Pancreas (tissue), 10 donors: ENCODE measurements around the gene PLN. TPM values are rescaled to one million over a fixed set of nuclear protein-coding genes. Genes with fewer than 3 reads are reported as not detected.

Experiments
- ATAC-seq, 4 donors: fragments of 200-7000 bp; cut with Tn5 transposase; one replicate each; pipeline versions ENCODE4 v1.8.0 to v1.9.1; 2020; ENCODE audit warnings: mild to moderate bottlenecking in 4 of 4, moderate library complexity in 4 of 4
- DNase-seq, 6 donors: peaks; one replicate each; pipeline ENCODE4 v3.0.0-alpha.2; 2020
- FAIRE-seq: peaks from 2 replicates; lab custom pipeline; 2012; peaks lifted over from hg19 to GRCh38; lab: Jason Lieb, UNC
- H3K27ac ChIP-seq, 4 donors: fragments of 200-600 bp; sonication (generic); 1 replicate in 3 of 4; 2 replicates in 1 of 4; pipeline versions ENCODE4 v1.5.0 to v1.8.0; 2020
- H3K27me3 ChIP-seq, 4 donors: fragments of 200-600 bp; one replicate each; pipeline ENCODE4 v1.8.0; 2021
- H3K36me3 ChIP-seq, 3 donors: fragments of 200-600 bp; sonication (generic) in 1 of 3; one replicate each; pipeline versions ENCODE4 v1.5.0 to v1.8.0; 2020 to 2021
- H3K4me1 ChIP-seq, 3 donors: fragments of 200-600 bp; one replicate each; pipeline ENCODE4 v1.8.0; 2021
- H3K4me3 ChIP-seq, 4 donors: fragments of 200-600 bp; sonication (generic) in 2 of 4; one replicate each; pipeline versions ENCODE4 v1.5.0 to v1.8.0; 2020 to 2021
- H3K9me3 ChIP-seq, 4 donors: fragments of 200-600 bp; one replicate each; pipeline ENCODE4 v1.8.0; 2021
- WGBS, 2 donors: extraction: QIAGEN DNeasy Blood & Tissue Kit; methylation state at CpG; one replicate each; pipeline ENCODE4 v1.1.7; 2013; 5-methylcytosine and 5-hydroxymethylcytosine counted together
- intact Hi-C, 3 donors: fragments of 100-400 bp; cut with DNase I; formaldehyde crosslinking; loops; one replicate each; pipeline versions ENCODE4 v1.11.1 to v1.14.2; 2022
- polyA plus RNA-seq, 2 donors: library from polyadenylated mRNA; stranded (reverse); fragments of 200-250 nt; gene quantifications; one replicate each; pipeline ENCODE4 v1.2.3, GENCODE V29; 2013
- total RNA-seq, 6 donors: library from RNA; stranded (reverse); fragmentation: NEBNext Ultra II Directional in 4 of 6; extraction: Animal tissue kit (Norgen Biotek cat#: 25700) in 4 of 6; gene quantifications; one replicate each; pipeline versions ENCODE4 v1.2.1 to v1.2.4, GENCODE V29; 2021 to 2023
- TF ChIP-seq, protein P1 (sequence below), 4 donors: fragments of 200-600 bp; sonication (generic) in 3 of 4; IDR thresholded peaks; one replicate each; pipeline versions ENCODE4 v1.5.0 to v1.8.0; 2021; ENCODE audit warnings: antibody characterized with exemption in 4 of 4
- donor health status: healthy with polysubstance abuse.
- donor health status: DM: no; HTN: no; CAD: no; lungs with moderate emphysema.
- donor health status: DM: no; HTN: no; CAD: no.
- donor health status: control.
- donor health status: control.
- donor health status: Bipolar disorder and iron deficiency.
- donor health status: DM: yes; HTN: yes; CAD: no.
- donor health status: DM: no; HTN: no; CAD: no.
- donor health status: DM: no; HTN: no; CAD: no.
- donor health status: DM: yes; HTN: yes; CAD: no.

Gene PLN
- total and polyA plus RNA-seq, 8 donors = 0.09 to 2.8 (median 0.79) TPM

DNA sequence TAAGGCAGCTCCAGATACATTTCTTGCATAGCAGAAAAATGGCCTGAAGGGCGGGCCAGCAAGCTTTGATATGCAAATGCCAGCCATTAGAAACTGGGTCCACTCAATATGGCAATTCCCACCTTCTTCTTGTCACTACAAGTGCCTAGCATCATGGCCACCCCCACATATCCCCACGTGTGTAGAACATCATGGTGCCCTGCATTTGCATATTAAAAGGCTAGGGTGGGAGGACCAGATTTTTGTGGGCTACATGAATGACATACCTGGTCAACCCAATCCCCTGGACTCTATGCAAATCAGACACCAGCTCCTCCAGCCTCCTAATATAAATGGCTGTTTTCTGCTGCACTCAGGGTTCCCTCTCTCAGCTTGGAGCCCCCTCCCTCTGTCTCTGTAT is 31.7 kb downstream of the PLN start:
- intact Hi-C loops = no loop called here
- Histone ChIP-seq H3K27me3 (no peaks in the 10 kb centered on the region), H3K36me3 (no peaks in the 10 kb centered on the region), H3K4me1 (peaks cover 0 to 7% (median 5%) of the 10 kb centered on the region in 3 donors), H3K27ac (no peak overlapping the region), H3K4me3 (no peak overlapping the region), H3K9me3 (no peaks in the 10 kb centered on the region)
- TF ChIP-seq, protein P1, sequence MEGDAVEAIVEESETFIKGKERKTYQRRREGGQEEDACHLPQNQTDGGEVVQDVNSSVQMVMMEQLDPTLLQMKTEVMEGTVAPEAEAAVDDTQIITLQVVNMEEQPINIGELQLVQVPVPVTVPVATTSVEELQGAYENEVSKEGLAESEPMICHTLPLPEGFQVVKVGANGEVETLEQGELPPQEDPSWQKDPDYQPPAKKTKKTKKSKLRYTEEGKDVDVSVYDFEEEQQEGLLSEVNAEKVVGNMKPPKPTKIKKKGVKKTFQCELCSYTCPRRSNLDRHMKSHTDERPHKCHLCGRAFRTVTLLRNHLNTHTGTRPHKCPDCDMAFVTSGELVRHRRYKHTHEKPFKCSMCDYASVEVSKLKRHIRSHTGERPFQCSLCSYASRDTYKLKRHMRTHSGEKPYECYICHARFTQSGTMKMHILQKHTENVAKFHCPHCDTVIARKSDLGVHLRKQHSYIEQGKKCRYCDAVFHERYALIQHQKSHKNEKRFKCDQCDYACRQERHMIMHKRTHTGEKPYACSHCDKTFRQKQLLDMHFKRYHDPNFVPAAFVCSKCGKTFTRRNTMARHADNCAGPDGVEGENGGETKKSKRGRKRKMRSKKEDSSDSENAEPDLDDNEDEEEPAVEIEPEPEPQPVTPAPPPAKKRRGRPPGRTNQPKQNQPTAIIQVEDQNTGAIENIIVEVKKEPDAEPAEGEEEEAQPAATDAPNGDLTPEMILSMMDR (IDR thresholded peaks at IDR 0.05) = no peak
- FAIRE-seq (no peak), DNase-seq (no peak), ATAC-seq (no peak)
- 93 to 94% methylated on average over 2 of the region's 2 CpGs for WGBS, 2 donors

DNA sequence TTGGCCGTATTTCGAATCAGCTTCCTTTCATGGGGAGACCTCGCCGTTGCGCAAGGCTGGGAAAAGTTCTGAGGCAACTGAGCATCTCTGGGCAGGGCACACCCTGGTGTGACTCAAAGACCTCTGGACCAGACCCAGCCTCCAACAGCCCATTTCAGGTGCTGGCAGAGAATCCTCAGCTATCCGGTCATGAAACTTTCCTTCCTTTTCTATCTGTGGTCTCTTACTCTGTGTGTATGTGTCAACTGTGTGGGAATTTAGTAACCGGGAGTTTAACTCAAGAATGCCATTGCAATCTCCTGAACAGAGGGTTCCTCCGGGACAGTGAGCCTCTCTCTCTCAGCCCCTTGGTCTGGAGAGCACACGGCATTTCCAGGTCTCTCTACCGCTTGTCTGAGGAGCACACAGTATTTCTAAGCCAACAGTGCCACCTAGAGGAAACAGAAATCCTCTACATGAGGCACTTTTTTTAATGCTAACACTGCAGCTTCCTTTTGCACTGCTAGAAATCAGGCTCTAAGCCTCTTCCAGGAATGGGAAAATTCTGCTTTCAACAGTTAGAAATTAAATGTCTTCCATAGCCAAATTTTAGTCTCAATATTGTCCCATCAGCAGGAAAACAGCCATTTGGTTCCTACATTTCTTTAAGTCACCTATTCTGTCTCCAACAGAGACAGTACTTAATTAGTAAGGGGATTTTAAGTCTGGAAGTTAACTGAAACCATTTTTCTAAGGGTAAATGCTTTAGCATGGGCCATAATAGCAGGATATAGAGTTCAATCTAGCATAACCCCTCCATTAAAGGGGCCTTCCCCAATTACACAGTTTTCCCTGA is 32.7 kb downstream of the PLN start:
- H3K27me3 ChIP-seq = no peaks in the 10 kb centered on the region
- WGBS, 2 donors = 55 to 63% methylated on average over 10 of the region's 10 CpGs
- ATAC-seq (peak; percentile 90 to 96 (median 93)), FAIRE-seq (peak; percentile 87), DNase-seq (peak in 3 of 6 donors; percentile 32 to 41 (median 38))
- H3K36me3 ChIP-seq = no peaks in the 10 kb centered on the region
- TF ChIP-seq, protein P1 (IDR thresholded peaks at IDR 0.05) = peak in 3 of 4 donors; percentile 52 to 71 (median 71)
- no peak overlapping the region for H3K27ac ChIP-seq
- H3K4me3 ChIP-seq = no peak overlapping the region
- intact Hi-C loops = no loop called here
- no peaks in the 10 kb centered on the region for H3K9me3 ChIP-seq
- H3K4me1 ChIP-seq = peaks cover 0 to 7% (median 5%) of the 10 kb centered on the region in 3 donors

DNA sequence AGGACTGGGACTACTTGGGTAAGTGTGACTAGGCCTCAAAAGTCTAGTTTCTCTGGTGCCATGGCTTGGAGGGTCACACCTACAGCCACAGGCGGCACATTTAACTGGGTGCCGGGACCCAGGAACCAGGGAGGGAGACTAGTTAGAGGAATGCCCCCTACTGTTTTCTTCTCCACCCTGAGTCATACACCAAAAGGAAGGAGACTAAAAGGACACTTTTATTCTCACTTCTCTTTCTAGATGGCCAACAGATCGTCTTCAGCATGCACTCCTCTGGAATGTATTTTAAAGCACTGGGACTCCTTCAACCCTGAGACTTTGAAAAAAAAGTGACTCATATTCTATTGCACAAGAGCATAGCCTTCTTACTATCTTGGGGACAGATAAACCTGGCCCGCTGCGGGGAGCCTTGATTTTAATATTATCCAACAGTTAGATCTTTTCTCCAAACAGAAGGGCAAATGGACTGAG is 33.4 kb downstream of the PLN start:
- FAIRE-seq = no peak
- intact Hi-C loops = no loop called here
- Histone ChIP-seq H3K4me3 (no peak overlapping the region), H3K9me3 (no peaks in the 10 kb centered on the region), H3K36me3 (no peaks in the 10 kb centered on the region), H3K4me1 (peaks cover 0 to 7% (median 7%) of the 10 kb centered on the region in 3 donors), H3K27ac (no peak overlapping the region), H3K27me3 (no peaks in the 10 kb centered on the region)
- 60 to 67% methylated on average over 5 of the region's 5 CpGs for WGBS, 2 donors
- DNase-seq = peak in 1 of 6 donors; percentile 15
- TF ChIP-seq, protein P1 (IDR thresholded peaks at IDR 0.05) = no peak
- peak; percentile 80 to 90 (median 82) for ATAC-seq

DNA sequence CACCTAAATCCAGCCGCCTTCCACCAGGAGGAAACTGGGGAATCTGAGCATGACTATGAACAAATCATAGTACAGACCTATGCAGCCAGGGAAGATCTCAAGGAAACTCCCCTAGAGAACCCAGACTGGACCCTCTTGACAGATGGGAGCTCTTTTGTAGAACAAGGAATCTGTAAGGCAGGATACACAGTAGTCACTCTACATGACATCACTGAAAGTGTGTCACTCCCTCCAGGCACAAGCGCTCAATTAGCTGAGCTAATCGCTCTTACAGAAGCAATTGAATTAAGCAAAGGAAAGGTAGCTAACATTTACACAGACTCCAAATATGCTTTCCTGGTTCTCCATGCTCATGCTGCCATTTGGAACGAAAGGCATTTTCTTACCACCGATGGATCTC is 36.8 kb downstream of the PLN start:
- Histone ChIP-seq H3K4me3 (no peak overlapping the region), H3K27me3 (no peaks in the 10 kb centered on the region), H3K9me3 (no peaks in the 10 kb centered on the region), H3K36me3 (no peaks in the 10 kb centered on the region), H3K4me1 (peaks cover 5 to 15% (median 9%) of the 10 kb centered on the region in 3 donors), H3K27ac (no peak overlapping the region)
- WGBS, 2 donors = 94 to 96% methylated on average over 5 of the region's 5 CpGs
- DNase-seq = no peak
- TF ChIP-seq, protein P1 (IDR thresholded peaks at IDR 0.05) = no peak
- ATAC-seq = no peak
- FAIRE-seq = no peak
- intact Hi-C loops = no loop called here
